Neuronal stem cell (in vitro differentiated cells): ENCODE results near the gene APP.

Experiments
- DNase-seq: peaks from one replicate; pipeline ENCODE4 v3.0.0-alpha.2; 2013; ENCODE audit warnings: low spot score
- H2AFZ ChIP-seq: one replicate; pipeline ENCODE4 v1.6.1; 2013; ENCODE audit warnings: mild to moderate bottlenecking, low read length, inconsistent platforms
- H2AK5ac ChIP-seq: 2 replicates; pipeline ENCODE4 v1.6.1; 2013; ENCODE audit warnings: low read depth, mild to moderate bottlenecking, inconsistent platforms, low read length, moderate library complexity, mixed read lengths
- H2BK120ac ChIP-seq: 2 replicates; pipeline ENCODE4 v1.6.1; 2013; ENCODE audit warnings: low read depth, mild to moderate bottlenecking, inconsistent platforms, low read length, moderate library complexity, mixed read lengths
- H2BK12ac ChIP-seq: one replicate; pipeline ENCODE4 v1.6.1; 2013; ENCODE audit warnings: low read length, inconsistent platforms
- H2BK15ac ChIP-seq: 2 replicates; pipeline ENCODE4 v1.6.1; 2013; ENCODE audit warnings: mild to moderate bottlenecking, low read length, inconsistent platforms, mixed read lengths
- H2BK5ac ChIP-seq: one replicate; pipeline ENCODE4 v1.6.1; 2013; ENCODE audit warnings: inconsistent platforms, mild to moderate bottlenecking, low read length, moderate library complexity
- H3K14ac ChIP-seq: one replicate; pipeline ENCODE4 v1.6.1; 2013; ENCODE audit warnings: low read length, inconsistent platforms
- H3K18ac ChIP-seq: 2 replicates; pipeline ENCODE4 v1.6.1; 2013; ENCODE audit warnings: low read length, inconsistent platforms
- H3K23ac ChIP-seq: 2 replicates; pipeline ENCODE4 v1.6.1; 2013; ENCODE audit warnings: low read depth, mild to moderate bottlenecking, mixed read lengths, low read length, inconsistent platforms; ENCODE audit not compliant: poor library complexity
- H3K27ac ChIP-seq: replicated peaks from 3 replicates; pipeline ENCODE4 v1.5.1; 2013; ENCODE audit warnings: low read length, inconsistent platforms
- H3K27me3 ChIP-seq, 3 experiments: 2 replicates each; pipeline ENCODE4 v1.6.1; 2013; ENCODE audit warnings: low read length in 3 of 3, mild to moderate bottlenecking in 2 of 3, inconsistent platforms in 1 of 3, low read depth in 1 of 3, mixed read lengths in 1 of 3, moderate library complexity in 1 of 3; ENCODE audit not compliant: control insufficient read depth in 3 of 3, insufficient read depth in 3 of 3
- H3K36me3 ChIP-seq, 2 donors: replicated peaks in 1 of 2; 2 replicates each; pipeline ENCODE4 v1.6.1; 2013; ENCODE audit warnings: low read length in 2 of 2; ENCODE audit not compliant: control insufficient read depth in 2 of 2, insufficient read depth in 2 of 2
- H3K4ac ChIP-seq: 2 replicates; pipeline ENCODE4 v1.6.1; 2013; ENCODE audit warnings: inconsistent platforms, mild to moderate bottlenecking, low read length, moderate library complexity
- H3K4me1 ChIP-seq, 2 donors: 1 replicate in 1 of 2; 2 replicates in 1 of 2; pipeline ENCODE4 v1.6.1; 2013; ENCODE audit warnings: low read length in 2 of 2, low read depth in 1 of 2; ENCODE audit not compliant: control insufficient read depth in 2 of 2, insufficient read depth in 1 of 2
- H3K4me2 ChIP-seq: one replicate; pipeline ENCODE4 v1.6.1; 2013; ENCODE audit warnings: mild to moderate bottlenecking, low read length, inconsistent platforms; ENCODE audit not compliant: insufficient read depth, poor library complexity, severe bottlenecking
- H3K4me3 ChIP-seq, 2 donors: 2 replicates each; pipeline ENCODE4 v1.5.1; 2013; ENCODE audit warnings: low read length in 2 of 2, mild to moderate bottlenecking in 2 of 2, inconsistent platforms in 1 of 2, moderate library complexity in 1 of 2
- H3K79me1 ChIP-seq: one replicate; pipeline ENCODE4 v1.6.1; 2013; ENCODE audit warnings: low read depth, mild to moderate bottlenecking, inconsistent platforms, low read length, moderate library complexity
- H3K9ac ChIP-seq: one replicate; pipeline ENCODE4 v1.6.1; 2013; ENCODE audit warnings: mild to moderate bottlenecking, low read depth, low read length, inconsistent platforms; ENCODE audit not compliant: poor library complexity
- H3K9me3 ChIP-seq, 2 donors: replicated peaks in 1 of 2; 2 replicates each; pipeline versions ENCODE3 to v1.6.1; 2013; ENCODE audit warnings: low read length in 2 of 2, mild to moderate bottlenecking in 2 of 2, inconsistent platforms in 1 of 2, low read depth in 1 of 2, mixed read lengths in 1 of 2, moderate library complexity in 1 of 2; ENCODE audit not compliant: control insufficient read depth in 2 of 2, insufficient read depth in 1 of 2
- H4K8ac ChIP-seq: one replicate; pipeline ENCODE4 v1.6.1; 2013; ENCODE audit warnings: low read depth, mild to moderate bottlenecking, inconsistent platforms, low read length, moderate library complexity
- H4K91ac ChIP-seq: one replicate; pipeline ENCODE4 v1.6.1; 2013; ENCODE audit warnings: low read length, low read depth, mild to moderate bottlenecking, inconsistent platforms; ENCODE audit not compliant: poor library complexity
- WGBS, 2 donors: extraction: QIAGEN DNeasy Blood & Tissue Kit; methylation state at CpG; one replicate each; pipeline ENCODE4 v1.1.7; 2013; ENCODE audit warnings: missing lambda C conversion rate in 2 of 2, mixed read lengths in 1 of 2; ENCODE audit not compliant: insufficient read length in 2 of 2, insufficient replicate concordance in 1 of 2; ENCODE audit errors: extremely low coverage in 2 of 2; 5-methylcytosine and 5-hydroxymethylcytosine counted together

APP gene

DNA sequence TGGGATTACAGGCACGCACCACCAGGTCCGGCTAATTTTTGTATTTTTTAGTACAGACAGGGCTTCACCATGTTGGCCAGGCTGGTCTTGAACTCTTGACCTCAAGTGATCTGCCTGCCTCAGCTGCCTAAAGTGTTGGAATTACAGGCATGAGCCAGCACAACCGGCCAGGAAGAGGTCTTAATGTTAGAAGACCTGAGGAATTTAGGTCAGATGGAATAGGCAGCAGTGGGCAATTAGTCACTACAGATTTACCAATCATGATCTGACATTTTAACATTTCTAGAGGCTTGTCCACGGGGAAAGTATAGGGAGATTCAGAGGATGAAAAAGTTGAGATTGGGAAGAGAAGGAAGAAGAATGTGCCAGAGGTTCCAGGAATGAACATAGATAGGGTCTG is 8.9 kb upstream of the APP start:
- H3K9me3 ChIP-seq: no peaks in the 10 kb centered on the region
- H3K4me2 ChIP-seq: no peak overlapping the region
- H4K8ac ChIP-seq: no peak overlapping the region
- H3K79me1 ChIP-seq: no peaks in the 10 kb centered on the region
- no peak overlapping the region for H3K27ac ChIP-seq
- no peaks in the 10 kb centered on the region for H3K27me3 ChIP-seq
- no peak overlapping the region for H2BK12ac ChIP-seq
- H2AK5ac ChIP-seq: no peak overlapping the region
- H4K91ac ChIP-seq: no peak overlapping the region
- peaks cover 3 to 9% of the 10 kb centered on the region in 2 donors for H3K4me1 ChIP-seq
- H3K4me3 ChIP-seq: no peak overlapping the region
- H2AFZ ChIP-seq: no peak overlapping the region
- WGBS, 2 donors: no CpG with 5 or more reads among the region's 4 CpGs
- no peak overlapping the region for H3K23ac ChIP-seq
- no peak for DNase-seq
- no peak overlapping the region for H2BK120ac ChIP-seq
- H2BK5ac ChIP-seq: no peak overlapping the region
- H3K36me3 ChIP-seq: no peaks in the 10 kb centered on the region
- no peak overlapping the region for H3K14ac ChIP-seq
- H3K9ac ChIP-seq: no peak overlapping the region
- no peak overlapping the region for H2BK15ac ChIP-seq
- no peak overlapping the region for H3K18ac ChIP-seq
- H3K4ac ChIP-seq: no peak overlapping the region

GRCh38 chr21:26177746-26178426 is 7.3 kb upstream of the APP start:
- Histone ChIP-seq H3K18ac (no peak overlapping the region), H3K4ac (no peak overlapping the region), H4K8ac (no peak overlapping the region), H3K4me1 (peaks cover 3 to 9% of the 10 kb centered on the region in 2 donors), H2BK12ac (no peak overlapping the region), H2BK5ac (no peak overlapping the region), H2AK5ac (no peak overlapping the region), H2BK120ac (no peak overlapping the region), H3K9ac (no peak overlapping the region), H3K4me2 (no peak overlapping the region), H2BK15ac (no peak overlapping the region), H2AFZ (peak overlapping the region; percentile 85), H4K91ac (no peak overlapping the region), H3K27ac (no peak overlapping the region), H3K27me3 (no peaks in the 10 kb centered on the region), H3K14ac (no peak overlapping the region), H3K79me1 (no peaks in the 10 kb centered on the region), H3K23ac (no peak overlapping the region), H3K9me3 (no peaks in the 10 kb centered on the region), H3K36me3 (no peaks in the 10 kb centered on the region), H3K4me3 (no peak overlapping the region)
- DNase-seq: no peak
- no CpG with 5 or more reads among the region's 5 CpGs for WGBS, 2 donors

- Histone ChIP-seq H2BK5ac (no peak overlapping the region), H2AK5ac (no peak overlapping the region), H3K27ac (no peak overlapping the region), H3K9ac (no peak overlapping the region), H3K23ac (no peak overlapping the region), H3K4me1 (peaks cover 3 to 9% of the 10 kb centered on the region in 2 donors), H4K8ac (no peak overlapping the region), H3K79me1 (no peaks in the 10 kb centered on the region), H4K91ac (no peak overlapping the region), H3K4me2 (no peak overlapping the region), H3K4me3 (no peak overlapping the region), H2AFZ (peak overlapping the region; percentile 85), H3K27me3 (no peaks in the 10 kb centered on the region), H3K9me3 (no peaks in the 10 kb centered on the region), H2BK120ac (no peak overlapping the region), H3K14ac (no peak overlapping the region), H3K18ac (no peak overlapping the region), H2BK15ac (no peak overlapping the region), H2BK12ac (no peak overlapping the region), H3K36me3 (no peaks in the 10 kb centered on the region), H3K4ac (no peak overlapping the region)
- no peak for DNase-seq
- WGBS, 2 donors: no CpG with 5 or more reads among the region's 5 CpGs
These were observed 6.6 kb upstream of the APP start for GRCh38 chr21:26177187-26177586.

GRCh38 chr21:26171258-26172100 is 909 bp upstream of the APP start:
- H2BK15ac ChIP-seq: no peak overlapping the region
- H3K79me1 ChIP-seq: peaks cover 3% of the 10 kb centered on the region
- H3K4me1 ChIP-seq: peaks cover 9 to 15% of the 10 kb centered on the region in 2 donors
- no CpG with 5 or more reads among the region's 17 CpGs for WGBS, 2 donors
- no peak overlapping the region for H3K9ac ChIP-seq
- H3K27me3 ChIP-seq: peaks cover 0 to 2% (median 0%) of the 10 kb centered on the region in 3 experiments
- H3K4ac ChIP-seq: no peak overlapping the region
- H2BK12ac ChIP-seq: no peak overlapping the region
- H3K14ac ChIP-seq: no peak overlapping the region
- H3K36me3 ChIP-seq: no peaks in the 10 kb centered on the region
- H3K18ac ChIP-seq: no peak overlapping the region
- H4K91ac ChIP-seq: no peak overlapping the region
- DNase-seq: no peak
- no peak overlapping the region for H2BK5ac ChIP-seq
- H3K23ac ChIP-seq: no peak overlapping the region
- H3K4me3 ChIP-seq: peak overlapping the region; percentile 67 to 83
- no peak overlapping the region for H4K8ac ChIP-seq
- H2BK120ac ChIP-seq: no peak overlapping the region
- no peak overlapping the region for H3K27ac ChIP-seq
- H2AFZ ChIP-seq: peak overlapping the region; percentile 99
- no peak overlapping the region for H2AK5ac ChIP-seq
- peak overlapping the region; percentile 95 for H3K4me2 ChIP-seq
- H3K9me3 ChIP-seq: no peaks in the 10 kb centered on the region
